Measurements from ENCODE around the gene GABARAP.
A peak's percentile ranks its signal among the peaks of the same experiment; 100 is the strongest.

Gene GABARAP

GRCh38 chr17:7204828-7205461 is 37.3 kb downstream of the GABARAP start:
- H3K27me3 ChIP-seq (replicated peaks) = no peaks in the 10 kb centered on the region
- TF ChIP-seq, protein P1, sequence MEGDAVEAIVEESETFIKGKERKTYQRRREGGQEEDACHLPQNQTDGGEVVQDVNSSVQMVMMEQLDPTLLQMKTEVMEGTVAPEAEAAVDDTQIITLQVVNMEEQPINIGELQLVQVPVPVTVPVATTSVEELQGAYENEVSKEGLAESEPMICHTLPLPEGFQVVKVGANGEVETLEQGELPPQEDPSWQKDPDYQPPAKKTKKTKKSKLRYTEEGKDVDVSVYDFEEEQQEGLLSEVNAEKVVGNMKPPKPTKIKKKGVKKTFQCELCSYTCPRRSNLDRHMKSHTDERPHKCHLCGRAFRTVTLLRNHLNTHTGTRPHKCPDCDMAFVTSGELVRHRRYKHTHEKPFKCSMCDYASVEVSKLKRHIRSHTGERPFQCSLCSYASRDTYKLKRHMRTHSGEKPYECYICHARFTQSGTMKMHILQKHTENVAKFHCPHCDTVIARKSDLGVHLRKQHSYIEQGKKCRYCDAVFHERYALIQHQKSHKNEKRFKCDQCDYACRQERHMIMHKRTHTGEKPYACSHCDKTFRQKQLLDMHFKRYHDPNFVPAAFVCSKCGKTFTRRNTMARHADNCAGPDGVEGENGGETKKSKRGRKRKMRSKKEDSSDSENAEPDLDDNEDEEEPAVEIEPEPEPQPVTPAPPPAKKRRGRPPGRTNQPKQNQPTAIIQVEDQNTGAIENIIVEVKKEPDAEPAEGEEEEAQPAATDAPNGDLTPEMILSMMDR (IDR thresholded peaks at IDR 0.05; ENCODE audit: low read depth, low read length, missing control alignments) = no peak
- H3K27ac ChIP-seq = peak overlapping the region; percentile 22
- peak overlapping the region; percentile 64 for H3K4me3 ChIP-seq (ENCODE audit: low read depth, low read length)
- in situ Hi-C loops (cut with HindIII; ENCODE audit: low pct_ligation_motif_present, low sequenced_read_pairs) = no loop called here
- H3K36me3 ChIP-seq (replicated peaks) = peaks cover 28% of the 10 kb centered on the region
- DNase-seq = peak; percentile 79

DNA sequence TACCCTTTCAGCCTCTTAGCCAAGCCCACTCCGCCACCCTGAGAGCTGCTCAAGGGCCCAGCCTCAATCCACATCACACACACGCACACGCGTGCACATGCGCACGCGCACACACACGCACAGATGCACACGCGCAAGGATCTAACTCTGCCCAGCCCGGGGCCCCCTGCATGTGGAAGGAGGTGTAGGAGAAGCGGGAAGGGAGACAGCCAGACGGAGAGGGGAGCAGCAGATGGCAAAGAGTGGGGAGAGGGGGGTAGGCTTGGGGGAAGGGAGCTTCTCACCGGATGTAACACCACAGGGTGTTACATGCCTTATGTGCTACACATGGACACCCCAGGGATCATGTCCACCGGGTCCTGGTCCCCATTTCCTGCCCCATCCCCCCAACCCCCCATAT is 37.9 kb downstream of the GABARAP start:
- H3K4me3 ChIP-seq (ENCODE audit: low read depth, low read length) = peak overlapping the region; percentile 64
- no peak for DNase-seq
- peaks cover 28% of the 10 kb centered on the region for H3K36me3 ChIP-seq (replicated peaks)
- TF ChIP-seq, protein P1 (IDR thresholded peaks at IDR 0.05; ENCODE audit: low read depth, low read length, missing control alignments) = no peak
- in situ Hi-C loops (cut with HindIII; ENCODE audit: low pct_ligation_motif_present, low sequenced_read_pairs) = no loop called here
- no peaks in the 10 kb centered on the region for H3K27me3 ChIP-seq (replicated peaks)
- H3K27ac ChIP-seq = no peak overlapping the region

- Histone ChIP-seq H3K36me3 (replicated peaks) (peaks cover 28% of the 10 kb centered on the region), H3K27me3 (replicated peaks) (no peaks in the 10 kb centered on the region), H3K27ac (no peak overlapping the region), H3K4me3 (ENCODE audit: low read depth, low read length) (no peak overlapping the region)
- in situ Hi-C loops (cut with HindIII; ENCODE audit: low pct_ligation_motif_present, low sequenced_read_pairs) = no loop called here
- DNase-seq = no peak
- TF ChIP-seq, protein P1 (IDR thresholded peaks at IDR 0.05; ENCODE audit: low read depth, low read length, missing control alignments) = no peak
These were observed 38.9 kb downstream of the GABARAP start for GRCh38 chr17:7203391-7203790.

GRCh38 chr17:7196651-7197401 is 45.4 kb downstream of the GABARAP start:
- no peak overlapping the region for H3K27ac ChIP-seq
- TF ChIP-seq, protein P1 (IDR thresholded peaks at IDR 0.05; ENCODE audit: low read depth, low read length, missing control alignments) = no peak
- DNase-seq = no peak
- in situ Hi-C loops (cut with HindIII; ENCODE audit: low pct_ligation_motif_present, low sequenced_read_pairs) = loop anchor here (25.0 kb wide), 1 partner anchor 135 kb away; no protein-coding TSS in a partner anchor
- H3K36me3 ChIP-seq (replicated peaks) = peaks cover 59% of the 10 kb centered on the region
- no peaks in the 10 kb centered on the region for H3K27me3 ChIP-seq (replicated peaks)
- no peak overlapping the region for H3K4me3 ChIP-seq (ENCODE audit: low read depth, low read length)

- DNase-seq = no peak
- TF ChIP-seq, protein P1 (IDR thresholded peaks at IDR 0.05; ENCODE audit: low read depth, low read length, missing control alignments) = no peak
- Histone ChIP-seq H3K27ac (no peak overlapping the region), H3K27me3 (replicated peaks) (no peaks in the 10 kb centered on the region), H3K4me3 (ENCODE audit: low read depth, low read length) (no peak overlapping the region), H3K36me3 (replicated peaks) (peaks cover 58% of the 10 kb centered on the region)
- in situ Hi-C loops (cut with HindIII; ENCODE audit: low pct_ligation_motif_present, low sequenced_read_pairs) = loop anchor here (25.0 kb wide), 1 partner anchor 134 kb away; no protein-coding TSS in a partner anchor
These were observed 46.3 kb downstream of the GABARAP start for GRCh38 chr17:7195971-7196370.

All from brain microvascular endothelial cell (primary cell).